Mesodermal cell (in vitro differentiated cells): ENCODE measurements around the gene POLR2I.
"Not testable (repeated sequence)": the region's sequence is repeated elsewhere in the genome, so short reads cannot be mapped to it uniquely, and the experiment has no call there.

ENCODE experiments used
- H3K27ac ChIP-seq: 2 replicates; pipeline ENCODE4 v1.7.0; 2013; ENCODE audit warnings: mild to moderate bottlenecking, low read depth, low read length, moderate library complexity; ENCODE audit not compliant: severe bottlenecking
- H3K36me3 ChIP-seq: 2 replicates; pipeline ENCODE4 v1.7.1; 2013; ENCODE audit warnings: mild to moderate bottlenecking, low read length, moderate library complexity; ENCODE audit not compliant: control insufficient read depth, insufficient read depth
- H3K4me1 ChIP-seq: one replicate; pipeline ENCODE4 v1.7.1; 2013; ENCODE audit warnings: mild to moderate bottlenecking, low read length; ENCODE audit not compliant: insufficient read depth, control insufficient read depth, poor library complexity, severe bottlenecking
- H3K4me3 ChIP-seq: 2 replicates; pipeline ENCODE4 v1.7.0; 2013; ENCODE audit warnings: low read length, control low read depth, mild to moderate bottlenecking; ENCODE audit not compliant: insufficient read depth, poor library complexity, severe bottlenecking; ENCODE audit errors: extremely low read depth
- H3K9me3 ChIP-seq: 2 replicates; pipeline ENCODE4 v1.7.1; 2013; ENCODE audit warnings: mild to moderate bottlenecking, low read length, moderate library complexity; ENCODE audit not compliant: control insufficient read depth
- WGBS, 2 experiments: methylation state at CpG; one replicate each; pipeline ENCODE4 v1.1.5; 2013; ENCODE audit warnings: missing lambda C conversion rate in 2 of 2; ENCODE audit not compliant: insufficient coverage in 2 of 2; 5-methylcytosine and 5-hydroxymethylcytosine counted together

The POLR2I gene

GRCh38 chr19:36144624-36145023 lies 29.9 kb upstream of the POLR2I start:
- Histone ChIP-seq H3K4me1 (peaks cover 6% of the 10 kb centered on the region), H3K9me3 (no peaks in the 10 kb centered on the region), H3K36me3 (peaks cover 78% of the 10 kb centered on the region), H3K4me3 (no peak overlapping the region), H3K27ac (no peak overlapping the region)
- WGBS, 2 experiments, result 96 to 100% methylated on average over 5 of the region's 6 CpGs

GRCh38 chr19:36142496-36142895 lies 27.8 kb upstream of the POLR2I start:
- H3K4me1 ChIP-seq, result peaks cover 9% of the 10 kb centered on the region
- no peak overlapping the region for H3K4me3 ChIP-seq
- no peaks in the 10 kb centered on the region for H3K9me3 ChIP-seq
- peaks cover 58% of the 10 kb centered on the region for H3K36me3 ChIP-seq
- H3K27ac ChIP-seq, result no peak overlapping the region
- WGBS, 2 experiments, result 94 to 99% methylated on average over 7 to 8 of the region's 9 CpGs

- Histone ChIP-seq H3K4me1 (peaks cover 10% of the 10 kb centered on the region), H3K36me3 (peaks cover 54% of the 10 kb centered on the region), H3K27ac (no peak overlapping the region), H3K4me3 (no peak overlapping the region), H3K9me3 (no peaks in the 10 kb centered on the region)
- 93 to 98% methylated on average over 10 to 13 of the region's 14 CpGs for WGBS, 2 experiments
Measured at GRCh38 chr19:36142046-36142445, 27.4 kb upstream of the POLR2I start.

- WGBS, 2 experiments, result 30 to 31% methylated on average over 24 of the region's 42 CpGs
- Histone ChIP-seq H3K27ac (no peak overlapping the region), H3K9me3 (no peaks in the 10 kb centered on the region), H3K4me3 (peak overlapping the region; percentile 100), H3K4me1 (peaks cover 17% of the 10 kb centered on the region), H3K36me3 (peaks cover 46% of the 10 kb centered on the region)
Measured at GRCh38 chr19:36141039-36141927, 26.6 kb upstream of the POLR2I start.

- Histone ChIP-seq H3K9me3 (no peaks in the 10 kb centered on the region), H3K27ac (peak overlapping the region; percentile 88), H3K4me3 (peak overlapping the region; percentile 100), H3K4me1 (peaks cover 17% of the 10 kb centered on the region), H3K36me3 (peaks cover 38% of the 10 kb centered on the region)
- WGBS, 2 experiments, result 0% methylated on average over 20 to 26 of the region's 31 CpGs
Measured at GRCh38 chr19:36140304-36141038, 25.8 kb upstream of the POLR2I start.

- peak within 1 kb of the TSS; percentile 88 for H3K27ac ChIP-seq
- H3K36me3 ChIP-seq, result peaks cover 30% of the 10 kb centered on the region
- no peaks in the 10 kb centered on the region for H3K9me3 ChIP-seq
- H3K4me1 ChIP-seq, result peaks cover 17% of the 10 kb centered on the region
- peak within 1 kb of the TSS; percentile 100 for H3K4me3 ChIP-seq
- WGBS, 2 experiments, result 1% methylated on average over 72 of the region's 75 CpGs
Measured at GRCh38 chr19:36139473-36140303, 25.0 kb upstream of the POLR2I start, which contains the start of gene CAPNS1. Gene CAPNS1 (plus strand): TSS chr19:36140066. CDS start chr19:36141012, 946 bp downstream.

GRCh38 chr19:36139120-36139472 lies 24.4 kb upstream of the POLR2I start:
- Histone ChIP-seq H3K9me3 (no peaks in the 10 kb centered on the region), H3K4me3 (peak overlapping the region; percentile 100), H3K4me1 (peaks cover 17% of the 10 kb centered on the region), H3K27ac (peak overlapping the region; percentile 87), H3K36me3 (peaks cover 24% of the 10 kb centered on the region)
- WGBS, 2 experiments, result no CpG with 5 or more reads among the region's 7 CpGs

GRCh38 chr19:36136964-36137686 lies 22.4 kb upstream of the POLR2I start:
- H3K4me3 ChIP-seq, result no peak overlapping the region
- no peak overlapping the region for H3K27ac ChIP-seq
- H3K36me3 ChIP-seq, result peaks cover 9% of the 10 kb centered on the region
- no peaks in the 10 kb centered on the region for H3K9me3 ChIP-seq
- peaks cover 17% of the 10 kb centered on the region for H3K4me1 ChIP-seq
- WGBS, 2 experiments, result 64 to 89% methylated on average over 4 to 10 of the region's 12 CpGs

- H3K36me3 ChIP-seq, H3K27ac ChIP-seq, H3K9me3 ChIP-seq, H3K4me3 ChIP-seq: not testable (repeated sequence)
- 90 to 100% methylated on average over 2 to 4 of the region's 4 CpGs for WGBS, 2 experiments
- peaks cover 10% of the 10 kb centered on the region for H3K4me1 ChIP-seq
Measured at GRCh38 chr19:36134867-36135266, 20.2 kb upstream of the POLR2I start.

- not testable (repeated sequence) for H3K4me3 ChIP-seq, H3K36me3 ChIP-seq, H3K27ac ChIP-seq, H3K4me1 ChIP-seq, H3K9me3 ChIP-seq
- WGBS, 2 experiments, result 90 to 92% methylated on average over 5 to 6 of the region's 6 CpGs
Measured at GRCh38 chr19:36131221-36131620, 16.5 kb upstream of the POLR2I start.
